HG02763 (cell line): ENCODE data around the gene CYP2S1.
"Not testable (repeated sequence)": the region's sequence is repeated elsewhere in the genome, so short reads cannot be mapped to it uniquely, and the experiment has no call there.

ENCODE experiments used
- ATAC-seq: cut with Tn5 transposase; IDR thresholded peaks from one replicate; pipeline ENCODE4 v1.9.1; 2021; ENCODE audit warnings: mild to moderate bottlenecking, moderate library complexity; ENCODE audit not compliant: unreplicated experiment

CYP2S1 gene

DNA sequence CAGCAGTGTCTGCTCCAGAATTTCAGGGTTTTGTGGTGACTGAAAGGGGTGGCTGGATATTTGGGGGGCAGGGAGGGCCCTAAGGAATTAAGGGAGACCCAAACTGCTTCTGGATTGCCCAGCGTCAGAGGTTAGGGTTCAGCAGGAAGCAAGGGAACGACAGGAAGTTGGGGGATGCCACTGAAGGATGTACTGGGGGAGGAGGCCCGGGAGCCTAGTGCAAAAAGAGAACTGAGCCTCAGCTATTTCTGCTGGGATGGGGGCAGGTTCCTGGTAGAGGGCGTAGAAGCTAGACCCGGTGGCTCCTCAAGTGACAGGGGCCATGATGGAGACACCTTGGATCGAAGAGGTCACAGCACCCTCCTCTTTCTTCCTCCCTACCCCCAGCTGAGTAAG lies 1.1 kb downstream of the CYP2S1 start:
- ATAC-seq, result no peak

DNA sequence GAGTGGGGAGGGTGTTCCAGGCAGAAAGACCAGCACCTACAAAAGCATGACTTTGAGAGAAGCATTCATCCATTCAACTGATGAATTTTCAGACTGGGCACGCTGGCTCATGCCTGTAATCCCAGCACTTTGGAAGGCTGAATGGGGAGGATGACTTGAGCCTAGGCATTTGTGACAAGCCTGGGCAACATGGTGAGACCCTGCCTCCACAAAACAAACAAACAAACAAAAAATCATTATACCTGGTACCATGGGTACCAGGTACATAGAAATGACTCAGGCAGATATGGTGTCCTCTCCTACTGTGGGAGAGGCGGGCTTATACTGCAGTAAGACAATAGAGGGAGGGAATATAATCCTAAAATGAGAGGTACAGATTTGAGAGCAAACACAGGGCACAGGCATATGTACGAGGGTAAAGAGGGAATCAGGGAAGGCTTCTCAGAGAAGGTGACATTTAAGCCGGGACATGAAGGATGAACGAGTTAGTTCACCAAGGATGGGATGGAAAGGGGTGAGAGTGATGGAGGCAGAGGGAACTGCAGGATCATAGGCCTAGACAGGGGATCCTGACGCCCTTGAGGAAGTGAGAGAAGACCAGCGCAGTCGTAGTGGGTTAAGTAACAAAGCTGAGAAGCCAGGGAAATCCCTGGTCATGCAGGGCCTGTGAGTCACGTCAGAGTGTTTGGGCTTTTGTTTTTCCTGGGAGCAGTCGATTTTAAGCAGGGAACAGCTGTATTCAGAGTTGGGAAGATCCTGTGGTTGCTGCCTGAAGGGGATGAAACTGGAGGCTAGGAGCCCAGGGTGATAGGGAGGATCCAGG lies 2.9 kb downstream of the CYP2S1 start:
- ATAC-seq, result no peak

DNA sequence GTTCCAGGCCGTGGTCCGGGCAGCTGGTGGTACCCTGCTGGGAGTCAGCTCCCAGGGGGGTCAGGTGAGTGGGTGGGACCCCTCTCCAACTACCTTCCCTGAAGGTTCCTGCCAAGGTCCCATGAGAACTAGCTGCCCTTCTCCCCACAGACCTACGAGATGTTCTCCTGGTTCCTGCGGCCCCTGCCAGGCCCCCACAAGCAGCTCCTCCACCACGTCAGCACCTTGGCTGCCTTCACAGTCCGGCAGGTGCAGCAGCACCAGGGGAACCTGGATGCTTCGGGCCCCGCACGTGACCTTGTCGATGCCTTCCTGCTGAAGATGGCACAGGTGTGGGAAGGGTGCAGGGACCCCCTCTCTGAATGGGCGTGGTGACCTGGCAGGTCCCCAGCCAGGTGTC lies 5.5 kb downstream of the CYP2S1 start:
- ATAC-seq, result no peak

GRCh38 chr19:41203371-41203770 lies 10.4 kb downstream of the CYP2S1 start:
- no peak for ATAC-seq

- ATAC-seq, result not testable (repeated sequence)
Observed at GRCh38 chr19:41204338-41204737, 11.3 kb downstream of the CYP2S1 start.

GRCh38 chr19:41205995-41206394 lies 13.0 kb downstream of the CYP2S1 start:
- no peak for ATAC-seq

- ATAC-seq, result no peak
Observed at GRCh38 chr19:41206456-41206855, 13.4 kb downstream of the CYP2S1 start.

GRCh38 chr19:41206926-41207750 lies 14.1 kb downstream of the CYP2S1 start:
- no peak for ATAC-seq

GRCh38 chr19:41214161-41214560 lies 21.1 kb downstream of the CYP2S1 start:
- no peak for ATAC-seq

GRCh38 chr19:41217741-41218140 lies 24.7 kb downstream of the CYP2S1 start:
- ATAC-seq, result no peak

DNA sequence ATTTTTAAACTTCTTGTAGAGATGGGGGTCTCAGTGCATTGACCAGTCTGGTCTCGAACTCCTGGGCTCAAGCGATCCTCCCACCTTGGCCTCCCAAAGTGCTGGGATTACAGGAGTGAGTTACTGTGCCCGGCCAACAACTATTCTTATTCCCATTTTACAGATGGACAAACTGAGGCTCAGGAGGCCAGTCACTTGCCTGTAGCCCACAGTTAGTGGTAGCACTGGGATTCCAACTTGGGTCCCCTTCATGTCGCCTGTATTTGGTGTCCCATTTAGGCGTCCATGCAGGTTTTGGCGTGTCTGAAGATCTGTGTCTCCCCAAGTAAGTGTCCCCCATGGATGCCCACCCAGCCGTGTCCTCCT lies 25.2 kb downstream of the CYP2S1 start:
- ATAC-seq, result no peak

GRCh38 chr19:41218615-41219507 lies 25.8 kb downstream of the CYP2S1 start, which contains the start of gene AXL:
Gene AXL (plus strand): TSS chr19:41219223. CDS start chr19:41219393, 170 bp downstream.
- ATAC-seq, result no peak

DNA sequence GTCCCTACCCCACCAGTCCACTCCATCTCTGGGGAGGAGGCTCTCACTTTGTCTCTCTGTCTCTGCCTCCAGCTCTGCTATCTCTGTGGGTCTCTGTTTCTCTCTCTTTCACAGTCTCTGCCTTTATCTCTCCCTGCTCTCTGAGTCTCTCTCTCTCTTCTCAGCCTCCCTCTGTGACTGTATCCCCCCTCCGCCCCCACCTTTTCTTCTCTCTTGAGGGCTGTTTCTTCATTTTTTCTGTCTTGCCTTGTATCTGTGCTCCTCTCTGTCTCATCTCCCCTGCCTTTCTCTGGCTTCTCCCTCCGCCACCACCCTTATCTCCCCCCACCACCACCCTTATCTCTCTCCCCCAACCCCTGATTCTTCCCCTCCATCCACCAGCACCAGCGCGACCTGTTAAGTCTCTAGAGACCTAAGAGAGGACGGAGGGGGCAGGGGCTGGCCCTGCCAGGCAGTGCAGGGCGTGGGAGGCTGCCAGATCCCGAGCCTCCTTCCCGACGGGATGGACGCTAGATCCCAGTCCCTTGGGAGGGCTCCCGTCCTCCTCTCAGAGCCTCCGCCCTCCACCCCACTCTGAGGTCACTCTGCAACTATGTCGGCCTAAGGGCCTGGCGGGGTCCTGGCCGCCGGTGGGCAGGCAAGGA lies 27.0 kb downstream of the CYP2S1 start:
- ATAC-seq, result no peak

GRCh38 chr19:41220811-41221210 lies 27.8 kb downstream of the CYP2S1 start:
- ATAC-seq, result no peak

DNA sequence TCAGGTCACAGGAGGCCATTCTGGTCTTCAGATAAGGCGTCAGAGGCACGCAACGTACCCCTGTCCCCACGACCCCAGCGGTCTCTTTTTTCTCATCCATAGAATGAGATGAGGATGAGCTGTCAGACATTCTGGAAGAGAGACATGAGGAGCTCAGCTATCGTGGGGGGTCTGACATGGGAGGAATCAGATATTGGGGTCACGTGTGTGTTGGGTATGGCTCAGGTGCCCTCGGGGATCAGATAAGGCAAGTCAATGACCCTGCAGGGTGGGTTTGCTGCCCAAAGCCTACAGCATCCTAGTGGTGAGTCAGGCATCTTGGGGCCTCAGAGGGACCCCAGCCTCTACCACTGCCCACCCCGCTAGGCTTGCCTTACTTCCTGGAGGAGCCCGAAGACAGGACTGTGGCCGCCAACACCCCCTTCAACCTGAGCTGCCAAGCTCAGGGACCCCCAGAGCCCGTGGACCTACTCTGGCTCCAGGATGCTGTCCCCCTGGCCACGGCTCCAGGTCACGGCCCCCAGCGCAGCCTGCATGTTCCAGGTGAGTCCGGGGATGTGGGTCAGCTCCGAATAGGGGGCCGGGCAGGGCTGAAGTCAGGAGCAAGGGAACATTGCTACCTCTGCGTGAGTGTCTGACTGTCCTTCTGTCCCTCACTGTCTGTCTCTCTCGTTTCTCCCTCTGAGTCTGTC lies 28.6 kb downstream of the CYP2S1 start:
- no peak for ATAC-seq

DNA sequence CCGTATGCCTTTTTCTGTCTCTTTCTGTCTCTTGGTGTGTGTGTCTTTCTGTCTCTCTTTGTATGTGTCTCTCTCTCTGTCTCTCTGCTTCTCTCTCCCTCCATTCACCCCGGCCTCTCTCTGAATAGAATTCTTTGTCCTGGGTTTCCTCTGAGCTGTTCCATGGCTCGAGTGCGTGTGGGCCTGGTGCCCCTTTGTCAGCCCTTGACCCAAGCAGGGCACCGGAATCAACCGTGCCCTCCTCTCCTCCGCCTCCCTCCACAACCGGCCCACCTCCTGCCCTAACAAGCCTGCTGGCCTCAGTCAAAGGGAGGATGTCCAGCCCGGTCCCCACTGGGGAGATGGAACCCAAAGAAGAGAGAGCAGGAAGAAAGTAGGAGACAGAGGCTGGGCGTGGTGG lies 29.2 kb downstream of the CYP2S1 start:
- no peak for ATAC-seq

GRCh38 chr19:41223431-41224234 lies 30.6 kb downstream of the CYP2S1 start:
- no peak for ATAC-seq

- no peak for ATAC-seq
Observed at GRCh38 chr19:41224632-41225031, 31.6 kb downstream of the CYP2S1 start.
